NOMO-1 (cell line): ENCODE measurements around the gene INTS7.
"Not testable (repeated sequence)": the region's sequence is repeated elsewhere in the genome, so short reads cannot be mapped to it uniquely, and the experiment has no call there.

Source experiments
- DNase-seq, 2 experiments: peaks; one replicate each; lab custom pipeline; 2025; ENCODE audit not compliant: unreplicated experiment in 2 of 2; lab: John Stamatoyannopoulos, UW

Gene INTS7

GRCh38 chr1:212039622-212040021 lies 4.3 kb upstream of the INTS7 start:
- no peak for DNase-seq

- no peak for DNase-seq
These were observed 2.5 kb upstream of the INTS7 start for GRCh38 chr1:212037900-212038299.

GRCh38 chr1:212035835-212036605 lies 663 bp upstream of the INTS7 start:
- peak in 1 of 2 experiments; percentile 28 for DNase-seq

GRCh38 chr1:212034516-212035122 lies 738 bp downstream of the INTS7 start:
- no peak for DNase-seq

GRCh38 chr1:212030936-212031528 lies 4.3 kb downstream of the INTS7 start:
- DNase-seq = peak in 1 of 2 experiments; percentile 9

- DNase-seq = not testable (repeated sequence)
These were observed 7.6 kb downstream of the INTS7 start for GRCh38 chr1:212027727-212028126.

- no peak for DNase-seq
These were observed 10.7 kb downstream of the INTS7 start for GRCh38 chr1:212024469-212025149.

GRCh38 chr1:212022908-212023307 lies 12.4 kb downstream of the INTS7 start:
- not testable (repeated sequence) for DNase-seq

- DNase-seq = no peak
These were observed 13.8 kb downstream of the INTS7 start for GRCh38 chr1:212021563-212021962.

GRCh38 chr1:212020975-212021374 lies 14.4 kb downstream of the INTS7 start:
- no peak for DNase-seq

- no peak for DNase-seq
These were observed 21.7 kb downstream of the INTS7 start for GRCh38 chr1:212013672-212014071.

GRCh38 chr1:212012034-212012740 lies 23.2 kb downstream of the INTS7 start:
- DNase-seq = peak; percentile 6 to 52

- DNase-seq = no peak
These were observed 25.4 kb downstream of the INTS7 start for GRCh38 chr1:212010004-212010403.

GRCh38 chr1:212009561-212009960 lies 25.8 kb downstream of the INTS7 start:
- no peak for DNase-seq

- DNase-seq = no peak
These were observed 27.5 kb downstream of the INTS7 start for GRCh38 chr1:212007886-212008285.

- no peak for DNase-seq
These were observed 28.2 kb downstream of the INTS7 start for GRCh38 chr1:212007178-212007577.

- no peak for DNase-seq
These were observed 30.3 kb downstream of the INTS7 start for GRCh38 chr1:212004895-212005608.

GRCh38 chr1:212002536-212002935 lies 32.8 kb downstream of the INTS7 start:
- no peak for DNase-seq

- not testable (repeated sequence) for DNase-seq
These were observed 37.9 kb downstream of the INTS7 start for GRCh38 chr1:211997426-211997825.

- DNase-seq = no peak
These were observed 43.7 kb downstream of the INTS7 start for GRCh38 chr1:211991695-211992094.
